HG02840 (cell line): Measurements from ENCODE around the gene MID2.
"Not testable (repeated sequence)": the region's sequence is repeated elsewhere in the genome, so short reads cannot be mapped to it uniquely, and the experiment has no call there.

Experiments
- ATAC-seq: cut with Tn5 transposase; IDR thresholded peaks from one replicate; pipeline ENCODE4 v1.9.1; 2021; ENCODE audit warnings: mild to moderate bottlenecking, moderate library complexity, moderate number of reproducible peaks; ENCODE audit not compliant: unreplicated experiment, low FRiP score

The MID2 gene

GRCh38 chrX:107935664-107936433 is 110.2 kb downstream of the MID2 start:
- ATAC-seq, result no peak

GRCh38 chrX:107936434-107936730 is 110.7 kb downstream of the MID2 start:
- ATAC-seq, result no peak

GRCh38 chrX:107940095-107940494 is 114.4 kb downstream of the MID2 start:
- ATAC-seq, result no peak

- ATAC-seq, result not testable (repeated sequence)
These were observed 129.7 kb downstream of the MID2 start for GRCh38 chrX:107955337-107955736.

GRCh38 chrX:107968623-107969022 is 143.0 kb downstream of the MID2 start:
- ATAC-seq, result no peak

GRCh38 chrX:107970073-107970472 is 144.4 kb downstream of the MID2 start:
- ATAC-seq, result no peak

GRCh38 chrX:107971636-107972035 is 146.0 kb downstream of the MID2 start:
- ATAC-seq, result no peak
